CD4-positive, alpha-beta T cell treated with Interleukin-21 for 1 hour (primary cell): ENCODE data around the gene CCDC74A.
"Not testable (repeated sequence)": the region's sequence is repeated elsewhere in the genome, so short reads cannot be mapped to it uniquely, and the experiment has no call there.

ENCODE experiments used
- DNase-seq: peaks from one replicate; pipeline ENCODE4 v3.0.0-alpha.2; 2020

Gene CCDC74A

DNA sequence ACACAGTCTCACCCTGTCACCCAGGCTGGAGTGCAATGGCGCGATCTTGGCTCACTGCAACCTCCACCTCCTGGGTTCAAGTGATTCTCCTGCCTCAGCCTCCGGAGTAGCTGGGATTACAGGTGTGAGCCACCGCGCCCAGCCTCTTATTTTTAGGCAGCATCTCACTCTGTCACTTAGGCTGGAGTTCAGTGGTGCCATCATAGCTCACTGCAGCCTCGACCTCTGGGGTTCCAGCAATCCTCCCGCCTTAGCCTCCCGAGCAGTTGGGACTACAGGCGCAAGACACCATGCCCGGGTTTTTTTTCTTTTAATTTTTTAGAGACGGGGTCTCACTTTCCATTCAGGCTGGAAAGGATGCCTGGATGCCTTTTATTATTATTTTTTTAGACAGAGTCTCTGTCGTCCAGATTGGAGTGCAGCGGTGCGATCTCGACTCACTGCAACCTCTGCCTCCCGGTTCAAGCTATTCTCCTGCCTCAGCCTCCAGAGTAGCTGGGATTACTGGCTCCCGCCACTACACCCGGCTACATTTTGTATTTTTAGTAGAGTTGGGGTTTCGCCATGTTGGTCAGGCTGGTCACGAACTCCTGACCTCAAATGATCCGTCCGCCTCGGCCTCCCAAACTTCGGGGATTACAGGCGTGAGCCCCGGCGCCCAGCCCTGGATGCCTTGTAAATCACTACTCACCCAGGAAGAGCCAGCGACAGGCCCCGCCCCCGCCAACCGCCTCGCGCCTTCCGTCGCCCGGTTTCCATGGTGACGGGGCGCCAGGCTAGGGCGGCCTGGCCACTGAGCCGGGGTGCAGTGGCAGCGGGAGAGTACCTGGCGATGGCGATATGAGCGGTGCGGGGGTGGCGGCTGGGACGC, at the start of gene CCDC74A:
Gene CCDC74A, plus strand, starts transcription at position 758 of the 871 bp plus-strand sequence. Its CDS starts 83 bp downstream, at position 841.
- DNase-seq, result peak; percentile 85

DNA sequence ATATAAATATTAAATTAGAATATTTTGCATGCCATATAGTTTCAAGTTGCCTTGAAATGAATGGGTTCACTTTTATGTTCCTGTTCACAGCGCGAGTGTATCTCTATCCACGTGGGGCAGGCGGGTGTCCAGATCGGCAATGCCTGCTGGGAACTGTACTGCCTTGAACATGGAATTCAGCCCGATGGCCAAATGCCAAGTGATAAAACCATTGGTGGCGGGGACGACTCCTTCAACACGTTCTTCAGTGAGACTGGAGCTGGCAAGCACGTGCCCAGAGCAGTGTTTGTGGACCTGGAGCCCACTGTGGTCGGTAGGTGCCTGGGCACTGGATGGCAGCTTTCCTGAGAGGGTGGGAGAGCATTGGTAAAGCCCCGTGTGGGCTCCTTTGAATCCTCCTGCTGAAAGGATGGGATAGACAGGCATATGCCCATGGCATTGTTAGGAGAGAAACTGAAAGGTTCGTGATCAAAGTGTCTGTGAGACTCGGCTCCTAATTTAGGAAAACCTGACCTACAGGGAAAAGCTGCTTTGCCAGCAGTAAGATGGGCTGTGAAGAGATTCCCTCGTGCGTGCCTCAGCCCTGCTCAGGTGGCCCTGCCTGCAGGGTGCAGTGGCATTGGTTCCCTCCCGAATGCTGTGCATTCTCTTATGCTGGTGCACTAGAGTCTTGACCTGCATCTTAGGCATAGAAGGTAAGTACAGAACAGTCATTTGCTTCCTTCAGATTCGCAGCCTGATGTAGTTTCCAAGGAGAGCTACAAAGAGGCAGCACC, 49.4 kb upstream of the CCDC74A start:
- DNase-seq, result not testable (repeated sequence)

DNA sequence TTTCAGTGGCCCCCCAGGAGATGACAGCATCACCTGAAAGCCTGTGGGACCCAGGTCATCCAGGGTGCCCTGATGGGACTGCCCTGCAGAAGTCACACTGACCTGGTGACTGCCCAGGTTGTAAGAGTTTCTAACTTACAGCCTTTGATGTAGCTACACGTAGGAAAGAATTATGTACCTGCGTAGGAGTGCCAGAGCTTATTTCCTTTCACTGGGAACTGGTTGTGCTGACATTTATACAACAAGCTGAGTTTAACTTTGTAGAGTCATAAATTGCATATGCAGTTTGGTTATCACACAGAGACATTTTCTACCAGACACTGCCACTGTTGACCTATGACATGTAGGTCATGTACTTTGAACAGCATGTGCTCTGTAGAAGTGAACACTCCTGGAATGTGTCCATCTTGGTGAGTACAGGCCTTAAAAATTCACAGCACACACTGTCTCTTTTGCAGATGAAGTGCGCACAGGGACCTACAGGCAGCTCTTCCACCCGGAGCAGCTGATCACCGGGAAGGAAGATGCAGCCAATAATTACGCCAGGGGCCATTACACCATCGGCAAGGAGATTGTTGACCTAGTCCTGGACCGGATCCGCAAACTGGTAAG, 48.7 kb upstream of the CCDC74A start:
- not testable (repeated sequence) for DNase-seq

DNA sequence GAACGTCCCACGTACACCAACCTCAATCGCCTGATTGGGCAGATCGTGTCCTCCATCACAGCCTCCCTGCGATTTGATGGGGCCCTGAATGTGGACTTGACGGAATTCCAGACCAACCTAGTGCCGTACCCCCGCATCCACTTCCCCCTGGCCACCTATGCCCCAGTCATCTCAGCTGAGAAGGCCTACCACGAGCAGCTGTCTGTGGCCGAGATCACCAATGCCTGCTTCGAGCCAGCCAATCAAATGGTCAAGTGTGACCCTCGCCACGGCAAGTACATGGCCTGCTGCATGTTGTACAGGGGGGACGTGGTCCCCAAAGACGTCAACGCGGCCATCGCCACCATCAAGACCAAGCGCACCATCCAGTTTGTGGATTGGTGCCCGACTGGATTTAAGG, 47.3 kb upstream of the CCDC74A start:
- not testable (repeated sequence) for DNase-seq

DNA sequence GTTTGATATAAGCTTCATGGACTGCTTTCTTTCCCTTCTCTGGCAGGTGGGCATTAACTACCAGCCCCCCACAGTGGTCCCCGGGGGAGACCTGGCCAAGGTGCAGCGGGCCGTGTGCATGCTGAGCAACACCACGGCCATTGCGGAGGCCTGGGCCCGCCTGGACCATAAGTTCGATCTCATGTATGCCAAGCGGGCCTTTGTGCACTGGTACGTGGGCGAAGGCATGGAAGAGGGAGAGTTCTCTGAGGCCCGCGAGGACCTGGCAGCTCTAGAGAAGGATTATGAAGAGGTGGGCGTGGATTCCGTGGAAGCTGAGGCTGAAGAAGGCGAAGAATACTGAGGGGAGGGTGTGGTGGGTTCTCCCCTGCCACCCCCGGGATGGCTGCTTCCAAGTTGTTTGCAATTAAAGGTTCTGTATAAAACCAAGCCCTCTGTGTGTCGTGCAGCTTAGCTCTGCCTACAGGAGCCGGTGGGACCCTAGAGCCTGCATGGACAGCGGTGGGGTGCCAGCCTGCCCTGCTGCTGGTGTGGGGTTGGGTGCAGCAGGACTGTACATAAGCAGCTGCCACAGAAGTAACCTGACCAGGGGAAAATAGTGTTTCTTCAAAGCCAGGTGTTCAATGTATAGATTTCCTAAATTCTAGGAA, 45.1 kb upstream of the CCDC74A start:
- DNase-seq, result not testable (repeated sequence)

DNA sequence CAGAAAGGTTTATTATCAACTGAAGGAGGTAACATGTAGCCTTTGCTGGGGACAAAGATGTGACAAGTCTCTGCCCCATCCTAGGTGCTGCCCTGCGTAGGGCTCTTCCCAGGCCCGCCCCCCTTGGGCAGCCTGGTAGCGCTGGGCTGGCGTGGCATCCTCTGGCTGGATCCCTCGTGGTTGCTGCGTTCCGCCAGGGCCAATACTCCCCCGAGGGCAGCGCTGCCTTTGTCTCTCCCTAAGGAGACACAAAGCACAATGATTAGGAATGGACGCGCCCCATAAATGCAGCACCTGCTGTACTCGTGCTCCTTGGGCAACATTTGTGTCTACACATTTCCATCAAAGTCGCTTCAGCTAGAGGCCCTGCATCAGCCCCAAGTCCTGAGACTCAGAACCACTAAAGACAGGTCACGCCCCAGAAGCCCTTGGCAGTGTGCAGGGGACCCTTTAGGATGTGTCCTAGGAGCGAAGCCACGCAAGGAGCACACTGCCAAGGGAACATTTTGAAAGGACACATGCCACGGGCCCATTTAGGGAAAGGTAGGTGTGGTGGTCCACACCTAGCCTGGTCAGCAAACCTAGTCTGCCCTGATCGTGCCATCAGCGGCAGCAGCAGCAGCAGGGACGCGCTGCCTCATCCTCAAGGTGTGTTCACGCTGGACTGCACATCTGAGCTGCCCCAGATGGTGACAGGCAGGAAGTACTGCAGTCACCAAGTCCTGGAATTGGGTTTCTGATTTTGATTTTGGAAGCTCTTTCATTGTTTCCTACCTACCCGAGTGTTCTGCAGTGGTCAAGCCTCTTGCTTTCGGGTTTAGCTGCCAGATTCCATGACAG, 43.5 kb upstream of the CCDC74A start:
- DNase-seq, result not testable (repeated sequence)

DNA sequence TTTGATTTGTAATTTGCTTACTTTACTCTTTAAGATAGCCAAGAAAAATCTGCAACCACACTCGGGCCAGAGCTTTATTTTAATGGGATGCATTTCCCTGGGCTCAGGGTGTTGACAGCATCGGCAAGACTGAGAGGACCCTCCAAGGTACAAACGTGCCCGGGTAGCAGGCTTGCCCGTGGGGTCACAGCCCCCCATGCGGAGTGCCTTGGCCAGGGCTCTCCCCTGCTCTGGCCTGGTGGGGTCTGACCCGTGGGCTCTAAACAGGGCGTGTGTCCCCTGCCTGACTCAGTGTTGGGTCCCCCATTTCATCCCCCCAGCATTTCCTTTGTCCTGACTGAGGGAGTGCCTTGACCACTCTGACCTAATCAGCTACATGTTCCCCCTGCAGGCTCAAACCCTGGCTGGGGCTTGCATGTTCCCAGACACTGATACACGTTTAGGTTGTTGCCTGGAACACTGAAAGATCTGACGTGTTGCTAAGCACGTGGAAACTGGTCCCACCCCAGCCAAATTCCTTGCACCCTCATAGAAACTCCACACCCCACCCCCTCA, 42.7 kb upstream of the CCDC74A start:
- DNase-seq, result not testable (repeated sequence)

DNA sequence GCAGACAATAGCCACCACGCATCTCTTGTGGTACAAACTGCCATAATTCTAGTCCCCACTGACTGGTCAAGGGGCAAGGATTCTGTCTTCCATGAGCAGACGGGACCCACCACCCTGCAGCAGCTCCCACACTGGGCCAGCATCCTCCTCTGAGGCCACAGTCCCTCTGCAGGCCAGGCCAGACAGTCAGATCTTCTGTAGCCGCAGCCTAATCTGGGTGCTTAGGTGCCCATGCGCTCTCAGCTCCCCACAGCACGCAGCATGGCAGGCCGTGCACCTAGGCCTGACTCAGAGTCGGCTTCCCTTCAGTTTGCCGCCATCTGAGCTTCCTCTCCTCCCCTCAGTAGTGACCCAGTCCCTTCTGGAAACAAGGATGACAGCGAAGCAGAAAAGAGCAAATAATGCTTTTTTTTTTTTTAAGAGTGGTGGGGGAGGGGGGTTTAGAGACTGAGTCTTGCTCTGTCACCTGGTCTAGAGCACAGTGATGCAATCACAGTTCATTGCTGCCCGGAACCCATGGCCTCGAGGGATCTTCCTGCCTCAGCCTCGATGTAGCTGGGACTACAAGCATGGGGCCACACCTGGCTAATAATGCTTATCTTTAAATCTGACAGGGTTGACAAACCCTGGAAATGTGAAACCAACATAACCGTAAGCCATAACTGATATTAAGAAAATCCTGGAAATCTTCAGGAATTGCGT, 41.3 kb upstream of the CCDC74A start:
- not testable (repeated sequence) for DNase-seq

DNA sequence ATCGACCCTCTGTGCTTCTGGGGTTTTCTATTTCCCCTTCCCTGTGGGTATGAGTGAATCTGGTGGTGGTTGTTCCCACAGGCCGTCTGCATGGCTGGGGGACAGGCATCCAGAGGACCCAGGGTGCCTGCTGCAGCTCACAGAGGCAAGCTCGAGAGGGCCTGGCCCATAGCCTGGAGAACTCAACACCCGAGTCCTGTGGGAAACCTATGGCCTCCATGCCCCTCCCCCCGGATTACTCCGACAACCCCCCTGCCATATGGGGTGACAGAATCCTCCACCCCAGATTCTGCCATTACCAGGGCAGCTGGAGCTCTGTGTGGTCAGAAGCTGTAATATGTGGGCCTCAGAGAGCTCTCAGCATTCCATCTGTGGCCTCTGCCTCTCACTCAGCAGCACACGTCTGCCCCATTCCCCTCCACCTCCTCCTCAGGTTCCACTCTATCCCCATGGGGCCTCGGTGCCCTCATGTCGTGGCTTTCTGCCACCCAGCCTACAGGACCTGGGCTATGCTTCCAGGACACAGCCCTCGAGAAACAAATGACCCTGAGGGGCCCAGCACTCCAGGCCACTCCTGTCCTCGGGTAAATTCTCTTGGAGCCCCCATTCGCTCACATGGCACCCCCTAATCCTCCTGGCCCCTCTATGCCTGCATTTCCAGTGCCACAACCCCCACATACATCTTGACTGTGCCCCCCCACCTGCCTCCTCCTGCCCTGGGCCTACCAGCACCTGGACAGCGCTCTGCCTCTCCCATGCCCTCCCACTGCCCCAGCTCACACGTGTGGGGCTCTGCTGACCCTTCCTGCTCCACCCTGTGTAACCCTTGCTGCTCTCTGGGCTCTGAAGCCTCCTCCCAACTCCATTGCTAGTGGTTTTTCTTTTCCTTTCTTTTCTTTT, 39.1 kb upstream of the CCDC74A start:
- DNase-seq, result no peak

DNA sequence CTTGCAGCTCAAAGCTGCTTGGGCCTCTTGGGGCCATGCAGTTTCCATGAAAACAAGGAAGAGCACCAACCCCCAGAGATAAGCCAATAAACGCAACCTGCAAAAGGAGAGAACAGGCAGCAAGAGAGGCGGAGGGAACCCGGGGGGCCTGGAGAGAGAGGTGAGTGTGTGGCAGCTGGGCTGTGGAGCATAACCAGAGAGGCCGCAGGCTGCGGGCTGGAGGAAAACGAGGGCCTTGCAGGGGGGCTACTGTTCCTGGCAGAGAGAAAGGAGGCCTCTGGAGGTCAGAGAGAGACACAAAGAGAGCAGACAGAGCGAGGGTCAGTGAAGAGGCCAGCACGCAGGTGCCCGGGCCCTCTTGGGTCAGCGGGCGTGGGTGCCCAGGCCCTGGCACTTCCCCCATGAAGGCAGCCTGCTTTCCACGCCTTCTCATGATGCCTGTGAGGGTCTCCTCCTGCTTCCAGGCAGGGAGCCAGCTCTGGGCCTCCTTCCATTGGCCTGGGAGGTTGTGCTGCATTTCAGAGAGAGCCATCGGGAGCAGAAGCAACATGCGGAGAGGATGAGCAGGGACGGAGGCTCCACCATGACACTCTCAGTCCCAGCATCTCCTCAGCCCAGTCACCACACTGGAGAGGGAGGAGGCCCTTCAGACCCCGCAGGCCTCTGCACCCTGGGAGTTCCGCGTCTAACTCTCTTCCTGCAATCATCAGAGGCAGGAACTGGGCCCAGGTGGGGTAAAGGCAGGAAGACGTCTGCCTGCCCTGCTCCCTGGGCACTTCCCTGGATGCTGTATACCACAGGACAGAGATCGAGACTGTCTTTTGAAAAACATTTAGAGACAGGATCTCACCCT, 36.8 kb upstream of the CCDC74A start:
- DNase-seq, result peak; percentile 30

DNA sequence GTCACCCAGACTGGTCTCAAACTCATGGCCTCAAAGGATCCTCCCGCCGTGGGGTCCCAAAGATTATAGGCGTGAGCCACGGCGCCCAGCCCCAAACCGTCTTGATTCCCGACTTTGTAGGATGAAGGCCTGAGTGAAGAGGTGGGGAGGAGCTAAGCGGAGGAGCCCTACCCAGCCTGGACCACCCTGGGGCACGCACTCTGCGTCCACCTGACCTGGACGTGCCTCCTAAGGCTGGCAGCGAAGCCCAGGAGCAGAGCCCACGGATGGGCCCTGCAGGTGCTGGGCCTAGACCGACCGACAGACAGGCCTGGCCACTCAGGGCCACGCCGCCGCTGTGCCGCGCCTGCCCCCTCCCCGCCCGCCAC, 36.2 kb upstream of the CCDC74A start:
- DNase-seq, result not testable (repeated sequence)

DNA sequence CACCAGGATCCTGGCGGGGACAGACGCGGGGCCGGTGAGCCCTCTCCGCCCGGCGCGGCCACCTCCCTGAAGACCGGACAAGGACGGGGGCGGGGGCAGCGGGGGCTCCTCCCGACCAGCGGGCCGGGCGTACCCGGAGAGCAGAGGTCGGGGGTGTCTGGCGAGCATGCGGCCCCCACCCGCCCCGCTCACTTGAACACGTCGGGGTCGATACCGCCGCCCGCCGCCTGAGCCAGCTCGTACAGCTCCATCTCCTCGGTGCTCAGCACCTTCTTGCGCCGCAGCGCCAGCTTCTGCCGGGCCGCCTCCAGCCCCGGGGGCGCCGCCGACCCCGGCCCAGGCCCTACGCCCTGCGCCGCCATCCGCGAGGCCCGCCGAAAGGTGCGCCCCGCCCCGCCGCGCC, 35.7 kb upstream of the CCDC74A start, which contains the start of gene MZT2A:
Gene MZT2A, minus strand, starts transcription at position 383 of the 403 bp plus-strand sequence. Its CDS starts 21 bp downstream, at position 362.
- DNase-seq, result not testable (repeated sequence)

DNA sequence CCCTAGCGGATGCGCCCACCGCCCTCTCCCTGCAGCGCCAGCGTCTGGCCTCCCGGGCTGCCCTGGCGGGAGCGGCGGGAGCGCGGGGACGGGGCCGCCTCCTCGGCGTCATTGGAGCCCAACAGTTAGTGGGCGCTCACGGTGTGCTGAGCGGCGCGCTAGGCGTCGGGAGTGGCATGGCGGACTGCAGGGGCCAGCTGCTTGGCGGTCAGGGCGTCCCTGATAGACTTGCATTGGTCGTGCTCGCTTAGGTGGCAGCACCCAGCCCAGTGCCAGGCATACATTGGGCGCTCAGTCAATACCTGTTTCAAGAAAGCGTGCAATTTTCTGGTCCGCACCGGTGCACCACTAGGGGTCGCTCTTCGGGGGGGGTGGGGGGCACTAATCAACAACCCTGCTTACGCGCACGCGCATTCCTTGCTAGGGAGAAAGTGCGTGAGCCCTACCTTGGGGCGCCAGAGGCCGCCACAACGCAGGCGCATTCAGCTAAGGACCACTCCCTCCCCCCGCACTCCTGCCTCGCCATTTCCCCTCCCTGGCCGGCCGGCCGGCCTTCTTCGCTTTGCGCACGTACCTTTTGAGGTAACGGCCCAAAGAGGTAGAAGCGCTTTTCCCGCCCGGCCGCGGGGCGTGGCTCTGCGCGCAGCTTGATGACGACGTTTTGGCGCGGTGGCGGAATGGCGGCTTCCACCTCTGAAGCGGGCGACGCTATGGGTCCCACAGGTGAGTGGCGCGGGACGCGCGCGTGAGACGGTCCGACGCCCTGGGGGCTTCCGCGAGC, 35.1 kb upstream of the CCDC74A start:
- peak; percentile 93 for DNase-seq

DNA sequence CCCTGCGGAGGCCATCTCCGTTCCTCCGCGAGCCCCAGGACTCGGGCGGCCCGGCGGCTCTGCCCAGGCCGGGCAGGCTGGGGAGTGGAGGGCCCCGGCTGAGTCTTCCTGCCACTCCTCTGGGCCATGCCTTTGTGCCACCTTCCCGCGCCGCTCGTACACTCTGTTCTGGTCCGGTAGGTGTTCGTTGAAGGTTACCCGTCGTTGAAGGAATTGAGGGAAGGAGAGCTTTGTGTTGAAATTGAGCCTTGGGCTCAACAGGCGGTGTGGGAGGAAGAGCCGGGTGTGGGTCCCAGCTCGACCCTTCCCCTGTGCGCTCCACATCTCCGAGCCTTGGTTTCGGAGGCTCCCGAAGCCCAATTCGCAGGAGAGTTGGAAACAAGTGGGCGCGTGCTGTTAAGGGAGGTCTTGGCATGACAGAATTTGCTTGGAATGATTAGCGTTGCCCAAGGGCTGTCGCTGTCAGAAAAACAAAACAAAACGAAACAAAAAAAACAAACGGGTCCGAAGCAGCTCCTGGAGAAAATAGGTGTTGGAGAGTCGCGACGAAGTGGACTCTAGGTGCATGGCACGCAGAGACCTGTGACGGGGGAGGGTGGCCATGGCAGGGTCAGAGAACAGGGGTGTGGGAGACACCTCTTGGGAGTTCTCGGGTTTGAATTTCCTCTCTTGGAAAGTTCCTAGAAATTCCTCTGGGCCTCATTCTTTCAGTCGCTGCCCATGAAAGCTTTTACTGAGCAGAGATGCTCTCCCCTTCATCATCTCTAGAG, 34.3 kb upstream of the CCDC74A start:
- DNase-seq, result no peak

DNA sequence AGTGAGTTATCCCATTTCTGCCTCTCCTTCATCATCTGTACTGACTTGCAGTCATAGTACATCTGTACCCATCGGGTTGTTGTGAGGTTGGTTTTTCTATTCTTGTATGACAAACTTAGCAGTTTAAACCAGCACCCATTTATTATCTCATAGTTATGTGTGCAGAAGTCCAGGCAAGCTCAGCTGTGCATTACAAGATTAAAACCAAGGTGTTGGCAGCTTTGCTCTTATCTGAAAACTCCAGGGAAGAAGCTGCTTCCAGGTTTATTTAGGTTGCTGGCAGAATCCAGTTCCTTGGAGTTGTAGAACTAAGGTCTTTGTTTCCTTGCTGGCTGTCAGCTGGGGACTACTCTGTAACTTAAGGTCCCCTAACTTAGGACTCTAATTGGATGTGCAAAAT, 32.2 kb upstream of the CCDC74A start:
- DNase-seq, result not testable (repeated sequence)

DNA sequence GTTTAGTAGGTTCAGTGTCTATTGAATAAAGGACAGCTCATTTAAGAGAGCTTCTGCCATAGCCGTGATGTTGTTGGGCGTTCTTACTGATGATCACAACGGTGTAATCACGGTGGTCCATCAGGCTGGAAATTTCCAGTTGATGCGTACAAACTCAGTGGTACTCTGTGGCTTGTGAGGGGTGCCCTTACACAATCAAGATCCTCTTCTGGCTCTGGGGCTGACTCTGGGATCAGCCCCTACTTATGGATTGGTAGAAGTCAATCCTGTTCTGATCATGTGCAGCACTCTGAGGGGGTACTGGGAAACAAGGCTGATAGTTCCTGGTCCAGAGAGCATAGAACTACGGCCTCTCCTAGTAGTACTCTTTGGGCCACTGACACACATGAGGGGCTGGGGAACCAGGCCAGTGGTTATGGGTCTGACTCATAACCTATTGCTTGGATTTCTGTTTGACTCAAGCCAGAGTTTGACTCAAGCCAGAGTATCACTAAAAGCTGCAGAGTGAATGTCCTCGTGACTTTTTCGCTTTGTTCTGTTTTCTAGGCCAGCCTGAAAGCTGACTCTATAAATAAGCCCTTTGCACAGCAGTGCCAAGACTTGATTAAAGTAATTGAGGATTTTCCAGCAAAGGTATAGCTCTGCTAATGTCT, 29.2 kb upstream of the CCDC74A start:
- DNase-seq, result not testable (repeated sequence)
